GM06990 (cell line): Measurements from ENCODE around the gene LUC7L3.

Source experiments
- DNase-seq: peaks from one replicate; pipeline ENCODE4 v3.0.0-alpha.2; 2011; ENCODE audit not compliant: insufficient read length; ENCODE audit errors: extremely low read depth
- H3K27me3 ChIP-seq: replicated peaks from 2 replicates; pipeline ENCODE4 v1.6.0; 2011; ENCODE audit warnings: low read length; ENCODE audit not compliant: control insufficient read depth, insufficient read depth
- H3K36me3 ChIP-seq: 2 replicates; pipeline ENCODE4 v1.5.1; 2011; ENCODE audit warnings: low read length; ENCODE audit not compliant: control insufficient read depth, insufficient read depth
- H3K4me3 ChIP-seq: replicated peaks from 2 replicates; pipeline ENCODE4 v1.5.1; 2011; ENCODE audit warnings: low read depth, mild to moderate bottlenecking, control low read depth, low read length
- CTCF ChIP-seq: IDR thresholded peaks from 2 replicates; pipeline ENCODE4 v1.5.1; 2011; ENCODE audit warnings: low read length, control low read depth, mild to moderate bottlenecking, inconsistent platforms; ENCODE audit not compliant: insufficient read depth, poor library complexity, severe bottlenecking

Gene LUC7L3

DNA sequence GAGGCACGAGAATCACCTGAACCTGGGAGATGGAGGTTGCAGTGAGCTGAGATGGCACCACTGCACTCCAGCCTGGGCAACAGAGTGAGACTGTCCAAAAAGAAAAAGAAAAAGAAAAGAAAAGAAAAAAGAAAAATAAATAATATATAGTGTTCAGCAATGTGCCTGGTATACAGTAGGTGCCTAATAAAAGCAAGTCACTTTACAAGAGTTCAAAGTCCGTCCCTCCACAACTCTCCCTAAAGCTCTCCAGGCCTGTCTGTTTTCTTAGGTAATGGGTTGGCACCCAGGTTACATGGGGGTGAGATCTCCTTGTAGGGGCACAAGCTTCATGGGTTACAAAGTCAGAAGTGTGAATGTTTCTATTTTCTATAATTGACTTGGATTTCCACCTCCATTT is 64.5 kb downstream of the LUC7L3 start:
- no peak for DNase-seq
- Histone ChIP-seq H3K36me3 (no peaks in the 10 kb centered on the region), H3K4me3 (no peak overlapping the region), H3K27me3 (no peaks in the 10 kb centered on the region)
- TF ChIP-seq CTCF, result no peak

DNA sequence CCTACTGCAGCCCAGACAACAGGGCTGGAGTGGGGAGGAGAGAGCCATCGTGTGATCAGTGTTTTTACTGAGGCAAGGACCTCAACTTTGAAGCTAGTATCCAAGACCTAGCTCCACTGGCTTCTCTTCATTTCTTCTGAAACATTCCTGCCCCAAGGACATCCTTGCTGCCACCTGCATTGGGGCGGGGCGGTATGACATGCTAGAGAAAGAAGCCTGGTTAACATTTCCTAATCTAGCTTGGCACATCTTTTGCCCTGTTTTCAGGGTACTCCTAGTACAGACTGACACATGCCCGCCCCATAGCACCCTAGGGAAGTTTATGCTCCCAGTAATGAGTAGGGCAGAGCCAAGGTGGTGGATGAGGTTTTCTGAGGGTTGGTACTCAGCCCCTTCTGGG is 65.7 kb downstream of the LUC7L3 start:
- no peak for TF ChIP-seq CTCF
- DNase-seq, result no peak

GRCh38 chr17:50785946-50786570 is 66.7 kb downstream of the LUC7L3 start:
- Histone ChIP-seq H3K4me3 (no peak overlapping the region), H3K27me3 (no peaks in the 10 kb centered on the region), H3K36me3 (no peaks in the 10 kb centered on the region)
- TF ChIP-seq CTCF, result no peak
- DNase-seq, result no peak

More for the DNA sequence above, 65.7 kb downstream of the LUC7L3 start:
- H3K36me3 ChIP-seq, result no peaks in the 10 kb centered on the region
- no peaks in the 10 kb centered on the region for H3K27me3 ChIP-seq
- H3K4me3 ChIP-seq, result no peak overlapping the region

DNA sequence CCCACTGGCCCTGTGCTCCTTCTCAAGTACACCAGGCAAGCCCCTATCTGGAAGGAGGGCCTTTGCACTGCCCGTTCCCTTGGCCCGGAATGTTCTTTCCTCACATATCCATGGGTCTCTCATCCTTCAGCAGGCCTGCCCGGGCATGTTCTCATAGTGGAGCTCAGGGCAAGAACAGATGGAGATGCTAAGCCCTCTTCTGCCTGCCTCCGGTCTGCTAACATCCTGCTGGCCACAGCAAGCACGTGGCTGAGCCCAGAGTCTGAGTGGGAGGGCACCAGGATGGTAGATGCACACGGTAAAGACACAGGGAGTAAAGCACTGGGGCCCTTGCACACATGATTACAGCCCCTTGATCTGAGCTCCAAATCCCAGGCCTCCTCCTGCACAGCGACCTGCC is 67.7 kb downstream of the LUC7L3 start:
- no peak for TF ChIP-seq CTCF
- no peaks in the 10 kb centered on the region for H3K27me3 ChIP-seq
- no peak for DNase-seq

DNA sequence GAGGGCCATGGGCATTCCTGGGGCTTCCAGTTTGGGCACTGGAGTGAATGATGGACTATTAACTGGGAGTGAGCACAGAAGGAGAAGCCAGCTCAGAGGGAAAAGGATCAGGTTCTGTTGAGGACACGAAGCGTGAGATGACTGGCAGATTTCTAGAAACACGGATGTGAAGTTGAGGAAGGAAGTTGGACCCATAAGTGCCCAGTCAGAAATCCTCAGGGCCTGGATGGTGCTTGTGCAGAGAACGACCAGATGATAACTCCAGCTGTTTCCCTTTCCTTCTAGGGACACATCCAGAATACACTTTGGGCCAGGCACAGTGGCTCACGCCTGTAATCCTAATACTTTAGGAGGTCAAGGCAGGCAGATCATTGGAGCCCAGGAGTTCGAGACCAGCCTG is 71.2 kb downstream of the LUC7L3 start:
- no peaks in the 10 kb centered on the region for H3K36me3 ChIP-seq
- DNase-seq, result no peak
- no peaks in the 10 kb centered on the region for H3K27me3 ChIP-seq
- TF ChIP-seq CTCF, result no peak
- no peak overlapping the region for H3K4me3 ChIP-seq

More for the DNA sequence above, 67.7 kb downstream of the LUC7L3 start:
- no peak overlapping the region for H3K4me3 ChIP-seq
- no peaks in the 10 kb centered on the region for H3K36me3 ChIP-seq

- DNase-seq, result no peak
- H3K4me3 ChIP-seq, result no peak overlapping the region
- no peaks in the 10 kb centered on the region for H3K36me3 ChIP-seq
- TF ChIP-seq CTCF, result no peak
- H3K27me3 ChIP-seq, result no peaks in the 10 kb centered on the region
These were observed 72.7 kb downstream of the LUC7L3 start for GRCh38 chr17:50792132-50792531.
